Mononuclear cell (primary cell): ENCODE measurements around the gene CSGALNACT2. TPM values are rescaled to one million over a fixed set of nuclear protein-coding genes. Genes with fewer than 3 reads are reported as not detected.

Experiments
- H3K27me3 ChIP-seq: 2 replicates; pipeline ENCODE4 v1.6.0; 2011; ENCODE audit warnings: low read length, control low read depth; ENCODE audit not compliant: insufficient read depth
- H3K4me1 ChIP-seq: 2 replicates; pipeline ENCODE4 v1.5.1; 2011; ENCODE audit warnings: mild to moderate bottlenecking, low read length, control low read depth; ENCODE audit not compliant: insufficient read depth
- H3K4me3 ChIP-seq: 2 replicates; pipeline ENCODE4 v1.5.1; 2011; ENCODE audit warnings: mild to moderate bottlenecking, low read length, moderate library complexity
- H3K9me3 ChIP-seq: 2 replicates; pipeline ENCODE4 v1.5.1; 2011; ENCODE audit warnings: low read depth, mild to moderate bottlenecking, control low read depth, low read length
- total RNA-seq: library from RNA; depleted of rRNA; stranded (reverse); fragments of >200 nt; gene quantifications from one replicate; pipeline ENCODE4 v1.2.3, GENCODE V29; 2012

CSGALNACT2 gene
- total RNA-seq, 1 donor: 68.8 TPM

DNA sequence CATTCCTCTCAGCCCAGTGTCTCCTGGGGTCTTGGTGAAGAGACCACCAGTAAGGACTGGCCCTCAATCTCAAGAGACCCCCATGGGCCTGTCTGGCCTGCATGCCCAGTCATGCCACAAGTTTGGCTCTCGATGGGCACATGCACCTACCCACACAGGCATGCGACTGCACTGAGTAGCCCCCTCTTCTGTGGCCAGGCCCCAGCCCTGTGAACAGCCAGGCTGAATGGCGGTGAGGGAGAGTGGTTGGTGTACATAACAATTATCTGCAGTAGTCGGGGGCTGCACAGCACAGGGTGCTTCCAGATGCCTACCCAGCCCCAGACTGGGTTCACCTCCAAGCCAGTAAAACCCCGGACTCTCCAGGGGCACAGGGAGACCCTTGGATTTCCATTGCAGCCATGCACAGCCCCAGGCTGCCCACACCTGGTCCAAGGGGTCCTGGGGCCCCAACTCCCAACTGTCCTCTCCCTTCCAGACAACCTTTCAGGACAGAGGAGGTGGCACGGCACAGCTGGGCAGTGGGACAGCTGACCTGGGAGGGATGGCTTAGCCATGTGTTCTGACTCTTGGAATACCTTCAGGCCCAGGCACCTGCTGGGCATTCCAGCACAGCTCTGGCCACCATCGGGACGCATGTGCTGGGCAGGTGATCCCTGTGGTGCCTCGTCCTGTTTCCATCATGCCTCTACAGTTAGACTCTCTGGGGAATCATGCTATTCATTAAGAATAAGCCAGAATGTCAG lies 21.0 kb upstream of the CSGALNACT2 start:
- Histone ChIP-seq H3K4me1 (peaks cover 26% of the 10 kb centered on the region), H3K27me3 (no peaks in the 10 kb centered on the region), H3K4me3 (no peak overlapping the region), H3K9me3 (no peaks in the 10 kb centered on the region)

DNA sequence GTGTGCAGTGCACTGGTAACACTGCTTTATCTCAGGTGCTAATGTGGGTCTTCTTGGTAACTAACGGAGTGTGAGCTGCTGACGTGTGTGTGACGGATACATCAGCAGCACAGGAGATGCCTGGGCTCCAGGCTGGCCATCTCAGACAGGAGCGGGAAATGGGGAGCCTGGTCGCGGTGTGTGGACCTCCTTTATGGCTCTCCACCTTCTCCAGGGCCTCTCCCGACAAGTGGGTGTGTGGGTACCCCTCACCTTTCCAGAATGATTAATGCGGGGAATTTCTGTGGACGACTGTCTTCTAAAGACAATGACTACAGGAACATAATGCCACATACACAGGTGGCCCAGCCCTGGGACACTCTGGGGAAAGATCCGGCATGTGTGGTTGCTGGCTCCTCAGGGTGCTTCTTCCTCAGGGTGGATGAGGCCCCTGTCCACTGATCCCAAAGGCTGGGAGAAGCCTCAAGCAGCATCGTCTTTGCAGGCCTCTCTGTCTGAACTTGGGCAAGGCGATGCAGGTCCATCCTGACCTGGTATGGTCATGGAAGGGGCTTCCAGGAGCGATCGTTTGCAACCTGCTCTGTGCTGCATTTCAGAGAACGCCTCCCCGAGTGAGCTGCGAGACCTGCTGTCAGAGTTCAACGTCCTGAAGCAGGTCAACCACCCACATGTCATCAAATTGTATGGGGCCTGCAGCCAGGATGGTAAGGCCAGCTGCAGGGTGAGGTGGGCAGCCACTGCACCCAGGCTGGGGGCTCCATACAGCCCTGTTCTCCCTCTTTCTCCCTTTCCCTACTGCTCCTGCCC lies 20.3 kb upstream of the CSGALNACT2 start:
- H3K4me1 ChIP-seq: peaks cover 34% of the 10 kb centered on the region
- H3K27me3 ChIP-seq: no peaks in the 10 kb centered on the region
- no peaks in the 10 kb centered on the region for H3K9me3 ChIP-seq
- H3K4me3 ChIP-seq: no peak overlapping the region

DNA sequence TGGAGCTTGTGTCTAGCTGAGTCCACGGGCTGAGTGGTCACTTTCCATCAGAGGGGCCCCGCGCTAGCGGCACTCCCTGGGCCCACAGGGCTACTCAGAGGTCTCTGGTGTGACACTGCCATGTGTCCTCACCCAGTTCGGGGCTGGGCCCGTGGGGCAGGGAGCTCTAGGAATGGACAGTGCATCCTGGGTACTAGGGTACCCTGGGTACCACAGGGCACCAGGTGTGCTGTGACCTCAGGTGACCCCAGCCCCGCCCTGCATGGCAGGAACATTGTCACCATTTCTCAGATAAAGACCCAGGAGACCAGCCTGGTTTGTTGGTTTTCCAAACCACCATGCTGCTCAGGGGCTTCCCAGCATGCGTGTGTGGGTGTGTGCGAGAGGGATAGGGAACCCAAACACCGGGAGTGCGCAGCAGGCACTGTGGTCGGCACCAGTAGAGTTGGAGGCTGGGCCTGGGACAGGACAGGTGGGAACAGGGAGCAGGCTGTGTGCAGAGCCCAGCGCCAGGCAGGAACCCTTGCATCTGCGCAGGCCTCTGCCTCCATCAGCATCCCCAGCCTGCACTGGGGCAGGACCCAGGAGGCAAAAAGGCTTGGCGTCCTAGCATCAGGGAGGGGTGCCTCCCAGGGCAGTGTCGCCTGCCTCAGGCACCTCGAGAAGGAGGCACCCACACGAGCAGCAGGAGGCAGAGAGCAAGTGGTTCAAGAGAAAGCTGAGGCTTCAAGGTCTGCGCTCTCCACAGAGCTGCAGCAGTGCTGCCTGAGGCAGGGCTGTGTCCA lies 19.4 kb upstream of the CSGALNACT2 start:
- Histone ChIP-seq H3K4me1 (peaks cover 40% of the 10 kb centered on the region), H3K4me3 (no peak overlapping the region), H3K27me3 (no peaks in the 10 kb centered on the region), H3K9me3 (no peaks in the 10 kb centered on the region)

DNA sequence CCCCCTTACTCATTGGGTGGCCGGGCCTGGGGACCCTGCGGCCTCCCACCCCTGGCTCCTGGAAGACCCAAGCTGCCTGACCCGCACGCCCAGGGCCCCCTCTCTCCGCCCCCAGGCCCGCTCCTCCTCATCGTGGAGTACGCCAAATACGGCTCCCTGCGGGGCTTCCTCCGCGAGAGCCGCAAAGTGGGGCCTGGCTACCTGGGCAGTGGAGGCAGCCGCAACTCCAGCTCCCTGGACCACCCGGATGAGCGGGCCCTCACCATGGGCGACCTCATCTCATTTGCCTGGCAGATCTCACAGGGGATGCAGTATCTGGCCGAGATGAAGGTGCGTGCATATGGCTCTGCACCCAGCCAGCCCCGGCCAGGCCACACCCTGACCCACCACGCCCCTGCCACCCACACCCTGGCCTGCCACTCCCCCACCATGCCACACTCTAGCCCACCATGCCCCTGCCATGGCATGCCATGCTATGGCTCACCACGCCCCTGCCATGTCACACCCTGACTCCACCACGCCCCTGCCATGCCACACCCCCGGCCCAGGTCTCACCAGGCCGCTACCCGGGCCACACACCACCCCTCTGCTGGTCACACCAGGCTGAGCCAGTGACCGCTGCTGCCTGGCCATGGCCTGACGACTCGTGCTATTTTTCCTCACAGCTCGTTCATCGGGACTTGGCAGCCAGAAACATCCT lies 18.7 kb upstream of the CSGALNACT2 start:
- peaks cover 40% of the 10 kb centered on the region for H3K4me1 ChIP-seq
- H3K4me3 ChIP-seq: no peak overlapping the region
- H3K27me3 ChIP-seq: no peaks in the 10 kb centered on the region
- H3K9me3 ChIP-seq: no peaks in the 10 kb centered on the region

DNA sequence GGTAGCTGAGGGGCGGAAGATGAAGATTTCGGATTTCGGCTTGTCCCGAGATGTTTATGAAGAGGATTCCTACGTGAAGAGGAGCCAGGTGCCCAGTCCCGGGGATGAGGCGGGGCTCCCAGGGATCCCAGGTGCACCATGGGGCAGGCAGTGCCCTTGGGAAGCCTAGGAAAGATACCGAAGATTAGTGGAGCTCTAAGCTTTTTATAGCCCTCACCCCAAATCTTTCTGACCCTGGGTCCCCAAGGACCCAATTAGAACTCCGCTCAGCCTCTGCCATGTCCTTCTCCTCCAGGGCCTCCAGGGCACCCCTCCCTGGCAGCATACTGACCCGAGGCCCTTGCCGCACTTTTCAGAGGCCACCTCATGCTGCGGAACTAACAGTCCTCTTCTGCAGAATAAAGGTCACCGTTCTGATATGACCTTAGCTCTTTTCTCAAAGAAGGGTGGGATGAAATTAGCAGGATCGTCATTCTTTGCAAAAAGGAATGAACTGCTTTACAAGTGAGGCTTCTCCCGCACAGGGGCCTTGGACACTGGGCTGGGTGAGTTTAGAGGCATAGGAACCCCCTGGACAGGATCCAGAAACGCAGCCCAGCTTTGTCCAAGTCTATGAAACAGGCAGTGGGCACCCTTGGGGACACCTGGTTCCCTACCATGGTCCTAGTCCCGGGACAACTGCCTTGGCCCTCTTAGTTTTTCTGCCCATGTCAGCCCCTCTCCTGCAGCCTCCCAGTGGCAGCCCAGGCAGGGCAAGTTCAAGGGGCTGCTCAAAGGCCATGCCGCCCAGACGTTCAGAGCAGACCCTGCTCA lies 17.9 kb upstream of the CSGALNACT2 start:
- no peaks in the 10 kb centered on the region for H3K9me3 ChIP-seq
- no peaks in the 10 kb centered on the region for H3K27me3 ChIP-seq
- H3K4me1 ChIP-seq: peaks cover 40% of the 10 kb centered on the region
- H3K4me3 ChIP-seq: no peak overlapping the region

DNA sequence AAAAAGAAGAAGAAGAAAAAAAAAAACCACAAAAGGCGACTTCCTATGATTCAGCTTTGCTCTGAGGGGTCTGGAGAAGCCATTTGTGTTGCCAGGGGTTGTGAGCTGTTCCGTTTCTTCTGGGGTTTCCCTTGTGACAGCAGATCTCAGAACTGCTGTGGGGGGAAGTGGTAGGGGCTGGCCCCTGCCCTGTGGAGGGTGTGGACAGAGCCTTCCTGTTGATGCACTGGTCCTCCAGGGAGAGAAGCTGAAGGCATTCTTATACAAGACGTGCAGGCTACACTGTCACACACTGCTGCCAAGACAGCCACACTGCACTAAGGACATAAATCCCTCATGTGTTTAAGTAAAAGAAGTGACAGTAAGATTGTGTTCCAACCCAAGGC lies 17.3 kb upstream of the CSGALNACT2 start:
- no peaks in the 10 kb centered on the region for H3K9me3 ChIP-seq
- H3K4me3 ChIP-seq: no peak overlapping the region
- H3K4me1 ChIP-seq: peaks cover 44% of the 10 kb centered on the region
- no peaks in the 10 kb centered on the region for H3K27me3 ChIP-seq

DNA sequence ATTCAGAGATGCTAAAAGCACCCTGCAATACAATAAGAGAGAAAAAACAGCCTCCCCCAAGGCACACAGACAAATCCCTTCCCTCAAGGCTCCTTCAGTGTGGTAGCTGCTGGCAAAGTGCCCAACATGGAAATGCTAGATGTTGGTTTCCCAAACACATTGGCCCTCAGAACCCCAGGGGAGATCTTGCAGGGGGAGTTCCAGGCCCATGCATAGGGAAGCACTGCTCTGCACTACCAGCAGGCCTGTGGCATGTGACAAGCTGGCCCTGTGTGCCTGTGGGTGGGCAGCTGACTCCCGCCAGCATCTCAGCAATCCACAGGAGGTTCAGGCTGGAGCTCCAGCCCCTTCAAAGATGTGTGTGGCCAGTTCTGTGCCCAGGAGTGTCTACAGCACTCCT lies 16.8 kb upstream of the CSGALNACT2 start:
- H3K27me3 ChIP-seq: no peaks in the 10 kb centered on the region
- H3K4me1 ChIP-seq: peaks cover 50% of the 10 kb centered on the region
- no peak overlapping the region for H3K4me3 ChIP-seq
- no peaks in the 10 kb centered on the region for H3K9me3 ChIP-seq

DNA sequence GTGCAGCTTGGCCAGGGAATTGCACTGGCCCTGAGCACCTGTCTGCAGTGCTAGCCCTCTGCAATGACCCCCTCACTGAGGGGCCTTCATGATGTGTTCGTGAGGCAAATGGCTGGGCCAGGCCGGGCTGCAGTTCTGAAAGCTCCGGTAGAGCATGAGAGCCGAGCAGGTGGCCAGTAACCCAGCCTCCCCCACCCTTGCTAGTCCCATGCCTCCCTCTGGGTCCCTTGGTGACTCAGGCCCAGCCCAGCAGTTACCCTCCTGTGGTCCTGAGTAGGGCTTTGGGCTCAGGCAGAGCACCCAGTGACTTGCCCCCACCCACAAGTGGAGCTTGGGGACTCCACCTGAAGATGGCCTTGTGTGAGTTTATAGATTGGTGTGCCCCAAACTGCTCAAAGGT lies 16.1 kb upstream of the CSGALNACT2 start:
- H3K9me3 ChIP-seq: no peaks in the 10 kb centered on the region
- peaks cover 56% of the 10 kb centered on the region for H3K4me1 ChIP-seq
- H3K27me3 ChIP-seq: no peaks in the 10 kb centered on the region
- no peak overlapping the region for H3K4me3 ChIP-seq

DNA sequence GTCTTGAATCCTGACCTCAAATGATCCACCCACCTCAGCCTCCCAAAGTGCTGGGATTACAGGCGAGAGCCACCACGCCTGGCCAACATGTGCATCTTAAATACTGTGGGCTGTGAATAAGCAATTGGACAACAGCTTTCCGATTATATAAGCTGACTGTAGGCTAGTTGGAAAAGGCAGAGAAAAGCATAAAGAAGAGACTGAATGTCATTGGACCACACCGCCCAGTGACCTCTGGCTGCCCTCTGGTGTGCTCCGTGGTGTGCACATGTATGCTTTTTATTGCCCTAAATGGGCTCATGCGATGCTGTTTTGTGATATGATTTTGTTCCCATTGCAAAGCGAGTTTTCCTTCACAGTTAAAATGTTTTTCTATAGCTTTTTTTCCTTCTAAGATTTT lies 15.4 kb upstream of the CSGALNACT2 start:
- Histone ChIP-seq H3K4me3 (no peak overlapping the region), H3K27me3 (no peaks in the 10 kb centered on the region), H3K9me3 (no peaks in the 10 kb centered on the region), H3K4me1 (peaks cover 64% of the 10 kb centered on the region)

DNA sequence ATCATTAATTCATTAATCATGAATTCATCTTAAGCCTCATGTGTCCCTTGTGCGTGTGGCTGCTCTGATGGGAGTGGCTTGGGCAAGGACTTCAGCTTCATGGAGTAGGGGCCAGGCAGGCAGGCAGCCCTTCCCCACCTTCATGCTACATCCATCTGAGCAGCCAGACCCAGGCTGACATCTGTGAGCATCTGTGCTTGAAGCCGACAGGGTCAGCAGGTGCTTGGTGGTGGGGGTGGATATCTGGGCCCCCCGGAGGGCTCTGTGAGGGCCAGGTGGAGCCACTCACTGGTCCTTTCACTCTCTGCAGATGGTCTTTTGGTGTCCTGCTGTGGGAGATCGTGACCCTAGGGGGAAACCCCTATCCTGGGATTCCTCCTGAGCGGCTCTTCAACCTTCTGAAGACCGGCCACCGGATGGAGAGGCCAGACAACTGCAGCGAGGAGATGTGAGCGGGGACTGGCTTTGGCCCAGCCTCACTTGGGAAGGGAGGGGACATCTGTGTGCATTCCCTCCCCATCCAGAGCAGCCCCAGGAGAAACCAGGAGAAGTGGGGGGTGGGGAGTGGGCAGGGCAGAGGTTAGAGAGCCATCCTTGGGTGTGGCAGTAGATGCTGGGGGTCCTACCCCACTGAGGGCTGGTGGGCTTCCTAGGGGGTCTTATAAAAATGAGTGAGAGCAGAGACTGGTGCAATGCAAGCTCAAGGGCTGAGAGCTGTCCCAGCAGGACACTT lies 14.7 kb upstream of the CSGALNACT2 start:
- Histone ChIP-seq H3K9me3 (no peaks in the 10 kb centered on the region), H3K4me3 (no peak overlapping the region), H3K4me1 (peaks cover 71% of the 10 kb centered on the region), H3K27me3 (no peaks in the 10 kb centered on the region)

DNA sequence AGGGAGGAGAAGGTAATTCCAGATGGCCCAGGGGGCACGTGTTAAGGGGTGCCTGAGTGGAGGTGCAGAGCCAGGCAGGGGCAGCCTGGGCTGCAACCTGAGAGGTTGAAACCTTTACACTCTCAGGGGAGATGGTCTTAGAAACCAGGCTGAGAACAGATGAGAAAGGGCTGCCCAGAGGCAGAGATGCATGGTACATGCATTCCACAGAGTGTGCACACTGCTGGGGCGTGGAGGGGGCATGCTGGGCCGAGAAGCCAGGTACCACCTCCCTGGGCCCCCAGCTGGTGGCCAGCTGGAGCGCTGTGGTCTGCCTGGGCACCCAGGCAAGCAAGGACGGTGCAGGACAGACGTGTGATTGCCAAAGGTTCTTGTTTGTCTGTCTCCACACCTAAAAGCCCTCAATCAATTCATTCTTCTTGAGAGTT lies 14.1 kb upstream of the CSGALNACT2 start:
- Histone ChIP-seq H3K9me3 (no peaks in the 10 kb centered on the region), H3K4me3 (no peak overlapping the region), H3K27me3 (no peaks in the 10 kb centered on the region), H3K4me1 (peaks cover 76% of the 10 kb centered on the region)

DNA sequence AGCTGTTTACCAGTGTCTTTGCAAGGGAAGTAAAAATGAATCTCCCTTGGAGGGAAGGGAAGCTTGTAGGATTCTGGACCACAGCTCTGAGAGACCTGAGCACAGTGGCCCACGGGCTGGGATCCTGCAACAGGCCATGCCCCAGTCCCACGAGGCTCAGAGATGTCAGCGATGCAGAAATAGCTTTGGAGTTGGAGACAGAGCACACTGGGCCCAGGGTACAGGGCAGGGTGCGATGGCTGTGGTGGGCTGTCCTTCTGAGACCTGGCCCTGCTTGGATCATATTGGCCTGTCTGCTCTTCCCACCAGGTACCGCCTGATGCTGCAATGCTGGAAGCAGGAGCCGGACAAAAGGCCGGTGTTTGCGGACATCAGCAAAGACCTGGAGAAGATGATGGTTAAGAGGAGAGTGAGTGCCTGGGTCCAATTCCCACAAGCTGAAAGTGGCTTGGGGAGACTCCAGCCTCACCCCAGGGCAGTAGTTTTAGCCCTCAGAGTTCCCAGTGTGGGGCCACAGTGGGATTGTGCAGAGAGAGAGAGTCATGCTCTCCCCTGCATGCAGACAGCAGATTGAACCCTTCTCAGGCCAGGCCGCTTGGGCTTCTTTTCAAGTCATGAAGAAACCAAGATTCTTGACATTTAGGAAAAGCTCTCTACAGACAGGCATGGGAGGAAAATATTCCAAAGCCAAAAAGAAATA lies 13.5 kb upstream of the CSGALNACT2 start:
- Histone ChIP-seq H3K27me3 (no peaks in the 10 kb centered on the region), H3K9me3 (no peaks in the 10 kb centered on the region), H3K4me1 (peaks cover 81% of the 10 kb centered on the region), H3K4me3 (no peak overlapping the region)

DNA sequence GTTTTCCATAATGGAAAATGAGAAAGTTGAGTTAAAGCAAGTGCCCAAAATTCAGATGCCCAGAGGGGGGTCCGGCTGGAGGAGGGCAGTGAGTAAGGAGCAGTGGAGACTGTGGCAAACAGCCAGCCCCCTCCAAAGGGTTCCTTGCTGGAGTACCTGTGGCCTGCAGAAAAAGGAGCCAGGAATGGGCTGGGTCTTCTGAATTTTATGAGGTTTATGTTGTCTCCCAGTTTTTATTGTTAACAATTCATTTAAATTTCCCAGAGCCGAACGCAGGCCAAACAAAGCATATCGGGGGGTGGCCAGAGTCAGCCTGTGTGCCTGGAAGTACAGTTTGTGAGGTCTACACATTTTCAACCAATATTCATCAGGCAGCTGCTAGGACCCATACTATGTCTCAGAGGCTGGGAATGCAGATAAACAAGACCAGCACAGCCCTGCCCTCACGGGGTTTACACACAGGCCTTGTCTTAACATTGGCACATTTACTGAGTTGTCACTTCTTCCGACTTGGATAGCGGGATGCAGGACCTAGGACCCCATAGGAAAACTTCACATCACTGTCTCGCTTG lies 12.9 kb upstream of the CSGALNACT2 start:
- no peaks in the 10 kb centered on the region for H3K9me3 ChIP-seq
- H3K27me3 ChIP-seq: no peaks in the 10 kb centered on the region
- H3K4me1 ChIP-seq: peaks cover 77% of the 10 kb centered on the region
- H3K4me3 ChIP-seq: no peak overlapping the region
